H9 (cell line): ENCODE results near the gene CRACR2A. TPM values are rescaled to one million over a fixed set of nuclear protein-coding genes. Genes with fewer than 3 reads are reported as not detected.

Experiments used
- DNase-seq: peaks from one replicate; pipeline ENCODE4 v3.0.0-alpha.2; 2017
- H2AFZ ChIP-seq: one replicate; pipeline ENCODE4 v1.6.1; 2013; ENCODE audit warnings: mild to moderate bottlenecking, low read length, control low read depth, moderate library complexity
- H2AK5ac ChIP-seq: 2 replicates; pipeline ENCODE4 v1.6.1; 2013; ENCODE audit warnings: low read length, control low read depth, mixed read lengths; ENCODE audit not compliant: insufficient read length
- H2BK120ac ChIP-seq: one replicate; pipeline ENCODE4 v1.6.1; 2013; ENCODE audit warnings: low read depth, mild to moderate bottlenecking, low read length, control low read depth, inconsistent platforms; ENCODE audit not compliant: poor library complexity, severe bottlenecking
- H2BK12ac ChIP-seq: 2 replicates; pipeline ENCODE4 v1.6.1; 2013; ENCODE audit warnings: low read length, control low read depth, mixed read lengths, low read depth; ENCODE audit not compliant: insufficient read length
- H2BK15ac ChIP-seq: 2 replicates; pipeline ENCODE4 v1.6.1; 2013; ENCODE audit warnings: low read depth, low read length, control low read depth
- H2BK20ac ChIP-seq: one replicate; pipeline ENCODE4 v1.6.1; 2013; ENCODE audit warnings: low read depth, mild to moderate bottlenecking, low read length, control low read depth, inconsistent platforms; ENCODE audit not compliant: poor library complexity, severe bottlenecking
- H2BK5ac ChIP-seq: 2 replicates; pipeline ENCODE4 v1.6.1; 2013; ENCODE audit warnings: low read length, control low read depth, mixed read lengths; ENCODE audit not compliant: insufficient read length
- H3K14ac ChIP-seq: 2 replicates; pipeline ENCODE4 v1.6.1; 2013; ENCODE audit warnings: low read length, control low read depth; ENCODE audit not compliant: insufficient read depth
- H3K18ac ChIP-seq: 2 replicates; pipeline ENCODE4 v1.6.1; 2013; ENCODE audit warnings: low read depth, mild to moderate bottlenecking, mixed read lengths, low read length, control low read depth; ENCODE audit not compliant: insufficient read length
- H3K23ac ChIP-seq: 2 replicates; pipeline ENCODE4 v1.6.1; 2013; ENCODE audit warnings: low read length, control low read depth, mixed read lengths, low read depth; ENCODE audit not compliant: insufficient read length
- H3K23me2 ChIP-seq: 2 replicates; pipeline ENCODE4 v1.6.1; 2013; ENCODE audit warnings: low read depth, mild to moderate bottlenecking, mixed read lengths, low read length, control low read depth; ENCODE audit not compliant: insufficient read length, poor library complexity, severe bottlenecking
- H3K27ac ChIP-seq: 2 replicates; pipeline ENCODE4 v1.5.1; 2013; ENCODE audit warnings: low read length, control low read depth, mixed read lengths, low read depth; ENCODE audit not compliant: insufficient read length
- H3K27me3 ChIP-seq: 2 replicates; pipeline ENCODE4 v1.6.1; 2013; ENCODE audit warnings: low read length, control low read depth, inconsistent platforms; ENCODE audit not compliant: insufficient read depth
- H3K4ac ChIP-seq: 2 replicates; pipeline ENCODE4 v1.6.1; 2013; ENCODE audit warnings: low read depth, mild to moderate bottlenecking, control low read depth, inconsistent platforms, low read length, moderate library complexity
- H3K4me1 ChIP-seq: 2 replicates; pipeline ENCODE4 v1.6.1; 2013; ENCODE audit warnings: low read length, control low read depth, inconsistent platforms; ENCODE audit not compliant: insufficient read depth
- H3K4me2 ChIP-seq: 2 replicates; pipeline ENCODE4 v1.6.1; 2013; ENCODE audit warnings: low read length, control low read depth, mixed read lengths; ENCODE audit not compliant: insufficient read length, insufficient read depth
- H3K56ac ChIP-seq: 2 replicates; pipeline ENCODE4 v1.6.1; 2013; ENCODE audit warnings: low read depth, mild to moderate bottlenecking, mixed read lengths, low read length, control low read depth; ENCODE audit not compliant: insufficient read length
- H3K79me1 ChIP-seq: 2 replicates; pipeline ENCODE4 v1.6.1; 2013; ENCODE audit warnings: low read depth, mild to moderate bottlenecking, moderate library complexity, low read length, control low read depth, inconsistent platforms; ENCODE audit not compliant: insufficient read depth, poor library complexity, severe bottlenecking
- H3K79me2 ChIP-seq: 2 replicates; pipeline ENCODE4 v1.6.1; 2013; ENCODE audit warnings: low read length, control low read depth, inconsistent platforms; ENCODE audit not compliant: insufficient read depth
- H3K9ac ChIP-seq: 2 replicates; pipeline ENCODE4 v1.6.1; 2013; ENCODE audit warnings: low read length, control low read depth, mixed read lengths; ENCODE audit not compliant: insufficient read length; ENCODE audit errors: extremely low read depth
- H3K9me3 ChIP-seq: one replicate; pipeline ENCODE4 v1.6.1; 2013; ENCODE audit warnings: low read depth, low read length, inconsistent platforms; ENCODE audit not compliant: control insufficient read depth
- H3T11ph ChIP-seq: one replicate; pipeline ENCODE4 v1.6.1; 2013; ENCODE audit warnings: mild to moderate bottlenecking, low read length, control low read depth, inconsistent platforms
- H4K20me1 ChIP-seq: one replicate; pipeline ENCODE4 v1.6.1; 2013; ENCODE audit not compliant: control insufficient read depth, insufficient read length, insufficient read depth
- H4K5ac ChIP-seq: 2 replicates; pipeline ENCODE4 v1.6.1; 2013; ENCODE audit warnings: low read depth, mild to moderate bottlenecking, mixed read lengths, low read length, control low read depth; ENCODE audit not compliant: insufficient read length
- H4K8ac ChIP-seq: replicated peaks from 2 replicates; pipeline ENCODE4 v1.6.1; 2013; ENCODE audit warnings: low read length, control low read depth, mixed read lengths, low read depth; ENCODE audit not compliant: insufficient read length
- H4K91ac ChIP-seq: 2 replicates; pipeline ENCODE4 v1.6.1; 2013; ENCODE audit warnings: low read depth, mild to moderate bottlenecking, moderate library complexity, mixed read lengths, low read length, control low read depth; ENCODE audit not compliant: insufficient read length
- H3K27ac Mint-ChIP-seq, 3 experiments: 2 replicates in 2 of 3; 3 replicates in 1 of 3; pipeline ENCODE4 v1.8.0; 2020 to 2021; ENCODE audit warnings: mixed read lengths in 3 of 3, mild to moderate bottlenecking in 1 of 3, moderate library complexity in 1 of 3
- H3K27me3 Mint-ChIP-seq: 2 replicates; pipeline ENCODE4 v1.8.0; 2021; ENCODE audit warnings: low read depth, mild to moderate bottlenecking, moderate library complexity, mixed read lengths
- H3K36me3 Mint-ChIP-seq, 3 experiments: 2 replicates in 2 of 3; 3 replicates in 1 of 3; pipeline ENCODE4 v1.8.0; 2020 to 2021; ENCODE audit warnings: low read depth in 3 of 3, mixed read lengths in 3 of 3; ENCODE audit not compliant: insufficient read depth in 1 of 3
- H3K4me1 Mint-ChIP-seq, 2 experiments: 2 replicates each; pipeline ENCODE4 v1.8.0; 2020; ENCODE audit warnings: mixed read lengths in 2 of 2
- H3K4me3 Mint-ChIP-seq, 2 experiments: 2 replicates in 1 of 2; 3 replicates in 1 of 2; pipeline ENCODE4 v1.8.0; 2020 to 2021; ENCODE audit warnings: mild to moderate bottlenecking in 2 of 2, mixed read lengths in 2 of 2, moderate library complexity in 1 of 2
- H3K9me3 Mint-ChIP-seq, 2 experiments: 2 replicates in 1 of 2; 3 replicates in 1 of 2; pipeline ENCODE4 v1.8.0; 2020; ENCODE audit warnings: mild to moderate bottlenecking in 2 of 2, mixed read lengths in 2 of 2, moderate library complexity in 1 of 2
- CTCF ChIP-seq: fragments of 200-600 bp; sonication (generic); conservative IDR thresholded peaks from 3 replicates; pipeline ENCODE4 v1.8.0; 2021; ENCODE audit warnings: antibody characterized with exemption, mild to moderate bottlenecking
- WGBS: extraction: QIAGEN DNeasy Blood & Tissue Kit; methylation state at CpG from one replicate; pipeline ENCODE4 v1.1.7; 2013; ENCODE audit warnings: missing lambda C conversion rate, low lambda C conversion rate, mixed read lengths; ENCODE audit not compliant: insufficient read length; ENCODE audit errors: extremely low coverage; 5-methylcytosine and 5-hydroxymethylcytosine counted together
- total RNA-seq: library from RNA; stranded (reverse); gene quantifications from 2 replicates; pipeline ENCODE4 v1.2.1, GENCODE V29; 2021

CRACR2A gene
- total RNA-seq, 1 experiment from 2014 or later, result 2.0 TPM

GRCh38 chr12:3668479-3669165 is 84.3 kb downstream of the CRACR2A start:
- H3K9me3 Mint-ChIP-seq, result no peaks in the 10 kb centered on the region
- no peak overlapping the region for H4K8ac ChIP-seq
- no peaks in the 10 kb centered on the region for H4K20me1 ChIP-seq
- H3K9ac ChIP-seq, result no peak overlapping the region
- no peak for TF ChIP-seq CTCF
- no peak for DNase-seq
- H3K79me2 ChIP-seq, result no peaks in the 10 kb centered on the region
- H3K9me3 ChIP-seq, result no peaks in the 10 kb centered on the region
- no peaks in the 10 kb centered on the region for H3K27me3 ChIP-seq
- no peak overlapping the region for H3K4ac ChIP-seq
- no peak overlapping the region for H3K14ac ChIP-seq
- H3K36me3 Mint-ChIP-seq, result no peaks in the 10 kb centered on the region
- no peak overlapping the region for H3K27ac ChIP-seq
- no peaks in the 10 kb centered on the region for H3K23me2 ChIP-seq
- no peak overlapping the region for H3T11ph ChIP-seq
- H3K4me1 ChIP-seq, result no peaks in the 10 kb centered on the region
- no peaks in the 10 kb centered on the region for H3K79me1 ChIP-seq
- H4K5ac ChIP-seq, result no peak overlapping the region
- H3K18ac ChIP-seq, result no peak overlapping the region
- no peak overlapping the region for H2BK15ac ChIP-seq
- H3K23ac ChIP-seq, result no peak overlapping the region
- H3K27me3 Mint-ChIP-seq, result no peaks in the 10 kb centered on the region
- no peak overlapping the region; a peak in 1 of 7 replicates for H3K27ac Mint-ChIP-seq
- H2BK5ac ChIP-seq, result no peak overlapping the region
- H3K56ac ChIP-seq, result no peak overlapping the region
- WGBS, result no CpG with 5 or more reads among the region's 5 CpGs
- no peak overlapping the region for H2BK120ac ChIP-seq
- H3K4me3 Mint-ChIP-seq, result no peak overlapping the region
- peaks cover 7 to 16% of the 10 kb centered on the region in 2 experiments for H3K4me1 Mint-ChIP-seq
- no peak overlapping the region for H3K4me2 ChIP-seq
- no peak overlapping the region for H2AK5ac ChIP-seq
- H4K91ac ChIP-seq, result no peak overlapping the region
- H2BK20ac ChIP-seq, result no peak overlapping the region
- H2BK12ac ChIP-seq, result no peak overlapping the region
- H2AFZ ChIP-seq, result no peak overlapping the region
